ENCODE results near the gene CCDC57.

Gene CCDC57

GRCh38 chr17:82121660-82122629 is 90.7 kb downstream of the CCDC57 start:
- DNase-seq (ENCODE audit: low spot score) = no peak

- no peak for DNase-seq (ENCODE audit: low spot score)
Measured at GRCh38 chr17:82121246-82121645, 91.4 kb downstream of the CCDC57 start.

DNA sequence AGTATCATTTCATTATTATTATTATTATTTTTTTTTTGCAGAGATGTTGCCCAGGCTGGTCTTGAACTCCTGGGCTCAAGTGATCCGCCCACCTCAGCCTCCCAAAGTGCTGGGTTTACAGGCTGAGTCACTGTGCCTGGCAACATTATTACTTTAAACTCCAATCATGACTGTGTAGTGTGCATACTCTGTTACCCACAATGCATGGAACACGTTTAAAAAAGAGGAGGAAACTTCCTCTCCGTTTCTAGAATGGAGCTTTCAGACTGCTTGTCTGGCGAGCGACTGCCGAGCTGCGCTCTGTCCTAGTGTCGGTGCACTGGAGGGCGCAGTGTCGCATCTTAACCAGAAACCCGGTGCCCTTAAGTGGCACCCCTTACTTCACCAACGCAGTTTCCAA is 92.5 kb downstream of the CCDC57 start:
- DNase-seq (ENCODE audit: low spot score) = no peak

GRCh38 chr17:82118815-82119380 is 93.7 kb downstream of the CCDC57 start:
- no peak for DNase-seq (ENCODE audit: low spot score)

DNA sequence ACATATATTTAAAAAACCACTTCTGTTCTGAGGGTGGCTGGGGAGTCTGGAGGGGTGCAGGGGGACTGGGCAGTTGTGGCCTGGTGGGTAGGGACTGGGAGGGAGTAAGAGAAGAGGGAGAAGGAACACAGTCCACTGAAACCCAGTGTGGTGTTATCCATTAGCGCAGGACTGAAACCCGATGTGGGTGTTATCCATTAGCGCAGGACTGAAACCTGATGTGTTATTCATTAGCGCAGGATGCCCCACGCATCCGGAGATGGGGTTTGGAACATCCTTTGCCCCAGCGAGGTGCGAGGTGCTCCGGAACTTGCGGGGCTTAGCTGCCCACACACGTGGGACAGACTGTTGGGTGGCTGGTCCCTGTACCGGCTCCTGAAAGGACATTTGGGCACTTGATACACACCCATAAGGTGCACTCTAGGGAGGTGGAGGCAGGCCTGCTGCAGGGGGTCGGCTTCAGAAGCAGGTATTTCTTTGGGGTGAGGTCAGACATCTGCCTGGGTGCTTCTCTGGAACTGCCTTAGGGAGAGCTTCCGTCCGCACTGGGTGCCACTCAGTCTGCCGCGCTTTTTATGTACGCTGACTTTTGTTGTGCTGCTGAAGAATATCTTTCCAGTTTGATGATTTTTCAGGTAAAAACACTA is 94.4 kb downstream of the CCDC57 start:
- DNase-seq (ENCODE audit: low spot score) = no peak

DNA sequence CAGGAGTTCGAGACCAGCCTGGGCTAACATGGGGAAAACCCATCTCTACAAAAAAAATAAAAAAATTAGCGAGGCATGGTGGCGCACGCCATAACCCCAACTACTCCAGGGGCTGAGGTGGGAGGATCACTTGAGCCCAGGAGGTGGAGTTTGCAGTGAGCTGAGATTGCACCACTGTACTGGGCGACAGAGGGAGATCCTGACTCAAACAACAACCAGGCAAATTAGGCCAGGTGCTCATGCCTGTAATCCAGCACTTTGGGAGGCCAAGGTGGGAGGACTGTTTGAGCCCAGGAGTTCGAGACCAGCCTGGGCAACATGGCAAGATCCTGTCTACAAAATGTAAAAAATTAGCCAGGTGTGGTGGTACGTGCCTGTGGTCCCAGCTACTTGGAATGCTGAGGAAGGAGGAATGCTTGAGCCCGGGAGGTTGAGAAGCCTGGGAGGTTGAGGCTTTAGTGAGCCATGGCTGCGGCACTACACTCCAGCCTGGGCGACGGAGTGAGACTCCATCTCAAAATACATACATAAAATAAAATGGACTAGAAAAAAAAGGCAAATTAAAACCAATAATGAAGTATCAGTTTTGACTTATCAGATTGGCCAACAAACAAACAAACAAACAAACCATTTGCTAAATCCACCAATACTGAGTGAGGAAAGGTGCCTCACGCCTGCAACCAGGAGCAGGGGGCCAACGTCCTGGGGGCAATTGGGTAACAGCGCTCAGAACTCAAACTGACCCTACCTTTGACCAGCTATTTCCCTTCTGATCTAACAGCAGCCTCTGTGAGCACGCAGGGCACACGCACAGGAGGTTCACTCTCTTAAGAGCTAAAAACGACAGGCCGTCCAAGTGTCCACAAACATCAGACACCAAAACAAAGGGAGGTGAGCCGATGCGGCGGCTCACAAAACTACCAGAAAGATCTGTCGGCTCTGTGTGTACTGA is 95.2 kb downstream of the CCDC57 start:
- DNase-seq (ENCODE audit: low spot score) = no peak

DNA sequence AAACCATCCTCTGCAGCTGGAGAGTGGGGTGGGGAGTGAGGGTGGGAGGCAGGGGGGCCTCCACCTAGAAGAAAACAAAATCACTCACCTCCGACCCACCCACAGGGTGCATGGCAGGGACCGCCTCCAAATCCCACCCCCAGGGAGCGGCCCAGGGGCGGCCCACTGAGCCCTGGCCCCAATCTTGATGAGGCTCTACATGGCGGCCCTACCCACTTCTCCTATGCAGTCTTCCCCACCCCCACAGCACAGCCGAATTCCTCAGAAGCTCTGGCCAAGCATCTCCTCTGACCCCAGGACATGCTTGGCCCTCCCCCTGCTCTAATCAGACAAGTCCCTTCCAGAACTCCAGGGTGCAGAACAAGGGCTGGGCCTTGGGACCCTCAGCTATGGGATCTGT is 96.4 kb downstream of the CCDC57 start:
- DNase-seq (ENCODE audit: low spot score) = no peak

- DNase-seq (ENCODE audit: low spot score) = no peak
Measured at GRCh38 chr17:82114872-82115271, 97.8 kb downstream of the CCDC57 start.

- DNase-seq (ENCODE audit: low spot score) = no peak
Measured at GRCh38 chr17:82114447-82114846, 98.2 kb downstream of the CCDC57 start.

- no peak for DNase-seq (ENCODE audit: low spot score)
Measured at GRCh38 chr17:82113941-82114340, 98.7 kb downstream of the CCDC57 start.

- DNase-seq (ENCODE audit: low spot score) = no peak
Measured at GRCh38 chr17:82113422-82113821, 99.2 kb downstream of the CCDC57 start.

DNA sequence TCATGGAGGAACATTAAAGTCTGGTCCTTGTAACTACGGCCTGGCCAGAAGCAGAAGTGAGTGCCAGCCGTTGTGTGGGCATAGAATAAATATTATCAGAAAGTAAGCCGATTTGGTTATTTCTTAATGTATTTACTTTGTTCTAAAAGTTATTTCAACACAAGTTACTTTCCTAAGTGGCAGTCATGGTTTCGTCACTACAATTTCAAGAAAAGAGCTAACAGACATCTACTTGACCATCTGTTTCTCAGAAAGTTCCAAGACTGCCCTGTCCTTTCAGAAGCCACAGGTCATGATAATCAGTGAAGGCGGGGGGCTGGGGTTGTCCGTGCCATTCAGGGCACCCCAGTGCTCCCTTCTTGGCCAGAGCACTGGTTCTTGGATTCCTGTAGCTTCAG is 99.7 kb downstream of the CCDC57 start:
- no peak for DNase-seq (ENCODE audit: low spot score)

DNA sequence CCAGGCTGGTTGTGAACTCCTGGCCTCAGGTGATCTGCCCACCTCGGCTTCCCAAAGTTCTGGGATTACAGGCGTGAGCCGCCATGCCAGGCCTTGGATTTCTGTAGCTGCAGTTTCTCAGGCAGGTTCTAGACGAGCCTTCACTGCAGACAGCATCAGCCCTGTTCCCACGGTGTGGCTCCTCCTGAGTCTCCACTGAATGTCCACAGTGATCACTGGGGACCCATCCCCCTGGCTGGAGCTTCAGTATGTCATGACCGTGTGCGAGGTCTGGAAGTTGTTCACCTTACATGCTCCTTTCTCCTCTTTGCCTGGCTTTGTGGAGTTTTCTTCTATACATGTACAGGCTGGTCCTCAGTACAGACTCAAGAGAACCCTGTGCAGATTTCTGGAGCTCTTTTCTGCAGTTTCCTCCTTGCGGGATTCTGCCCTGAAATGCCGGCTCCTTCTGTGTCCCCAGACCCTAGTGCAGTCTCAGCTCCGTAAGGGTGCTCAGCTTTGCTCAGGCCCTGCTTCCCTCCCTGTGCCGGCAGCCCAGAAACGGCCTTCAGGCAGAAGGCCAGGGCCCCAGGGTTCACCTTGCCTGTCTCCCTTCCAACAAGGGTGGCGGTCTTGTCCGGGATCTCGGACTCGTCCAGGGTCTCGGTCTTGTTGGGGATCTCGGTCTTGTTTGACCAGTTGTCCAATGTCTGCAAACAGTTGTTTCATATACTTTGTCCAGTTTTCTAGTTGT is 100.3 kb downstream of the CCDC57 start:
- no peak for DNase-seq (ENCODE audit: low spot score)

DNA sequence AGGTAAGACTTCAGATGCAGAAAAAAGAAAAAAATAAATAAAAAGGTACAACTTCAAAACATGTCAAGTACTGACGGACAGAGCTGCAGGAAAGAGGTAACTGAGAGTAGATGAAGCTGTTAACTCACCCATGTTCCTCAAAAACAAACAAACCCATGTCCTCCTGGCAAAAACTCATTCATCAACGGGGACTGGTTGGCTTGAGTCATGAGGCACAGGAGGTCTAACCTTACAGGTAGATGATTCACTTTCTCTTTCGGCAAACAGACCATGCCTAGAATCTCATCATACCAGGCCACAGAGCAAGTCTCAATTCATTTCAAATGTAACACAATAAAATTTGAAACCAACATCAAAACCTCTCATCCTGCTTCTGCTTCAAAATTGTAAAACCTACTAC is 102.3 kb downstream of the CCDC57 start:
- peak; percentile 18 for DNase-seq (ENCODE audit: low spot score)

- DNase-seq (ENCODE audit: low spot score) = no peak
Measured at GRCh38 chr17:82108961-82109475, 103.6 kb downstream of the CCDC57 start.

DNA sequence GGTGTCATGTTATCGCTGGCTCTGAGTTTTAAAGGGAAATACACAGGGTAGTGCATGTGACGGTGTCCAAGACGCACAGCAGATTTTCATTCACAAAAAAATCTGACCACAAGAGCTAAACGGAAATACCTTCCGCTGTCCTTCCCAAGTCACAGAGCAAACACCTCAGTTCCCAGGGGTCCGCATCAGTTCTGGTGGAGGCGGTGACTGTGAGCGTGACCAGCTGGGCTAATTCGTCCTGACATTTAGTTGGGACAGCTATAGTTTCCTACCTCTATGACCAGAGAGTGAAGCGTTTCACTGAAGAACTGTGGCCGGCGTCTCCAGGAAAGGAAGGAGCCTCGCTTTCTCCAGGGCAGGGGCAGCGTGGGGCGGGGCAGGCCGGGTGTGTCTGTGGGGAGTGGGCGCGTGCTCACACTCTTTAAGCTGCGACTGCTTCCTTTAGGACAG is 104.1 kb downstream of the CCDC57 start:
- DNase-seq (ENCODE audit: low spot score) = no peak

- DNase-seq (ENCODE audit: low spot score) = no peak
Measured at GRCh38 chr17:82108038-82108437, 104.6 kb downstream of the CCDC57 start.

DNA sequence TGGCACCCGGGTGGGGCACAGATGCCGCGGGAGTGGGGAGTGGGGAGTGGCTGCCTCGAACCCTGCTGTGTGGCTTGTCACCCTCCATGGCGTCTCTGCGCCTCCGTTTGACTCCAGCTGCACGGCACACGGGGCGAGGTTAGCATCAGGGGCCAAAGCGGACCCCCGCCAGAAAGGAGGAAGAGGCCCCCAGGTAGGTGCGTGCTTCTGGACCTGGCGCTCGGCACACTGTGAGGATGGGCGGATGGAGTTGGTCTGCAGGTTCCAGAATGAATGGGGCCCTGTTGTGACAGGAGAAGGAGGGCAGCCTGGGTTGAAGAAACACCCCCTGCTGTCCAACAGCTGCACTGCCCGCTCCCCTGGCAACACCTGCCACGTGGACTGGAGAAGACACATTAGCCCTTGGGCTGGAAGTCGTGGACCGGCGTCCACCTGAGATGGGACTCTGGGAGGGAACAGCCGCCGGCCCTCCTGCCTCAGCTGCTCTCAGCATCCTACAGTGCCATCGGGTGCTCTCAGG is 105.2 kb downstream of the CCDC57 start:
- DNase-seq (ENCODE audit: low spot score) = peak; percentile 21

DNA sequence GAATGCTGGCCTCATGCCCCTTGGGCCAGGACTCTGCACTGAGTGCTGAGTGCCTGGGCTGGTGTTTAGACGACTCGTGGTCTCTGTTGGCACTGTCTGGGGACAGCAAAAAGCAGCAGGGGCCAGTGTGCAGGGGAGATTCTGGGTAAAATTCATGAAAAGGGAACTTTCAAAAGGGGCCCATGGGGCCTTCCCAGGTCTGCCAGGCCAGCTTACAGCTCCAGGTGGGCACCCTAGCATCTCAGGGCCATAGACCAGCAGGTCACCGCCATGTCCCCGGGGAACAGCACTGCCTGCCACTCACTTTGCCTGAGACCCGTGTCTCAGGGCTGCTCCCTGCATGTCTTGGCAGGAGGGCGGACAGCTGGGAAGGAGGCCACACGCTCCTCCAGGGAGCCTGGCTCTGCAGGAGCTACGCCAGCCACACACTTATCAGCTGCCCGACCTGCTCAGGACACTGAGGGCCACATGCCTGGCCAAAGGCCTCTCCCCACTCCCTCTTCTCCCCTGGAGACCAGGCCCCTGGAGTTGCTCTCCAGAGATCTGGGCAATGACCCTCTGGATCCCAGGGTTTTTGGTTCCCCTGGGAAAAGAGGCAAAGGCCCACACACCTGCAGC is 105.8 kb downstream of the CCDC57 start:
- no peak for DNase-seq (ENCODE audit: low spot score)
